Tibial nerve (tissue), 4 donors: ENCODE measurements around the gene MOSMO.

ENCODE experiments used
- EP300 ChIP-seq, 2 donors: sonication (generic); formaldehyde crosslinking; IDR thresholded peaks; one replicate each; pipeline ENCODE4 v1.6.1; 2017; ENCODE audit warnings: antibody characterized with exemption in 2 of 2, mild to moderate bottlenecking in 1 of 2
- POLR2A ChIP-seq, 2 donors: fragments of 450-650 bp; IDR thresholded peaks; one replicate each; pipeline ENCODE4 v1.6.1; 2017; ENCODE audit warnings: antibody characterized with exemption in 2 of 2, mild to moderate bottlenecking in 2 of 2, moderate library complexity in 2 of 2
- TF ChIP-seq, protein P1 (sequence below), 5 experiments: fragments of 200-600 bp in 3 of 5; fragments of 450-650 bp in 2 of 5; sonication (generic) in 3 of 5; IDR thresholded peaks; one replicate each; pipeline ENCODE4 v1.5.1; 2016 to 2019; ENCODE audit warnings: antibody characterized with exemption in 5 of 5, mild to moderate bottlenecking in 3 of 5, moderate library complexity in 2 of 5

DNA sequence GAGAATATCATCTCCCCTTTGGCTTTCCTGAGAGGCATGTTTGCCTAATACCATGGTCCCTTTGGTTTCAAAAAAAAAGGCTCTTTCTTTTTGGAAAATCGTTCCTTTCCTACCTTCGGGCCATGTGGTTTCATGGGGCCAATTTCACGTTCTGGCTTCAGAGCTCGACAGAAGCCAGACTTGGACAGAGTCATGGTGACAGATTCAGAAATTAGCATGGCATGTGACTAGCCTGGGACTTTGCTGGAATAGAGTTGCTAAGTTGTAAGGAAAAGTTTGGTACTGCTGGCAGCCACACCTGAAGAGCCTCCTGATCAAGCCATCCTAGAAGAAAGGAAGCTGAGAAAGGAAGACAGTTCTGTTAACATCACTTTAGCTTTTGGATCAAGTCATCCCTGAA, 82.0 kb downstream of the MOSMO start:
- TF ChIP-seq, protein P1, sequence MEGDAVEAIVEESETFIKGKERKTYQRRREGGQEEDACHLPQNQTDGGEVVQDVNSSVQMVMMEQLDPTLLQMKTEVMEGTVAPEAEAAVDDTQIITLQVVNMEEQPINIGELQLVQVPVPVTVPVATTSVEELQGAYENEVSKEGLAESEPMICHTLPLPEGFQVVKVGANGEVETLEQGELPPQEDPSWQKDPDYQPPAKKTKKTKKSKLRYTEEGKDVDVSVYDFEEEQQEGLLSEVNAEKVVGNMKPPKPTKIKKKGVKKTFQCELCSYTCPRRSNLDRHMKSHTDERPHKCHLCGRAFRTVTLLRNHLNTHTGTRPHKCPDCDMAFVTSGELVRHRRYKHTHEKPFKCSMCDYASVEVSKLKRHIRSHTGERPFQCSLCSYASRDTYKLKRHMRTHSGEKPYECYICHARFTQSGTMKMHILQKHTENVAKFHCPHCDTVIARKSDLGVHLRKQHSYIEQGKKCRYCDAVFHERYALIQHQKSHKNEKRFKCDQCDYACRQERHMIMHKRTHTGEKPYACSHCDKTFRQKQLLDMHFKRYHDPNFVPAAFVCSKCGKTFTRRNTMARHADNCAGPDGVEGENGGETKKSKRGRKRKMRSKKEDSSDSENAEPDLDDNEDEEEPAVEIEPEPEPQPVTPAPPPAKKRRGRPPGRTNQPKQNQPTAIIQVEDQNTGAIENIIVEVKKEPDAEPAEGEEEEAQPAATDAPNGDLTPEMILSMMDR (IDR thresholded peaks at IDR 0.05): no peak
- TF ChIP-seq EP300 (IDR thresholded peaks at IDR 0.05) (no peak), POLR2A (IDR thresholded peaks at IDR 0.05) (no peak)
